GM18909 (cell line): ENCODE data around the gene ADAMTS9.

Source experiments
- ATAC-seq: cut with Tn5 transposase; IDR thresholded peaks from one replicate; pipeline ENCODE4 v1.9.1; 2021; ENCODE audit warnings: mild to moderate bottlenecking; ENCODE audit not compliant: unreplicated experiment, poor library complexity

Gene ADAMTS9

GRCh38 chr3:64685800-64686445, 1.9 kb downstream of the ADAMTS9 start:
- ATAC-seq: no peak

- no peak for ATAC-seq
Measured at GRCh38 chr3:64685331-64685799, 2.4 kb downstream of the ADAMTS9 start.

DNA sequence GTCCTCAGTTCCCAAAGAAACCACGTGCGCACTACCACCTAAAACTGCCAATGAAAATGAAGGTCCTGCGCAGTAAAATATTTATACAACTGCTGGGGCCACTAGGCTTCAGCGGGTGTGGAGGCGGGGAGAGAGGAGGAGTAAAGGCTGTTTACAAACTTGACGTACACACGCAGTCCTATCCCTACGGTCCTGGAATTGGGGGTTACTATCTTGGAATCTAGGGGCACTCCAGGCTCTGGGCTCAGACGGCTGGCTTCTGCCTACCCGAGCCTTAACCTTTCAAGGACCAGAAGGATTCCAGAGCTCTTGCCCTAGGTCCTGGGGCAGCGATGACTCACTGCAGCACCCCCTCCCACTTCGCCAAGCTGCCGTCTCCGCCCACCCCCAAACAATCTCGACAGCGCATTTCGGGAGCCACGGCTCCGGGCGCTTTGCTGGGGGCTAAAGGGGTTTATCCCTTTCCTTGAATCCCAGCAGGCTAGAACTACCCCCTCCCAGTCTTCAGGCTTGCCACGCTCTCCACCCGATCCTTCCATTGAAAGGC, 3.0 kb downstream of the ADAMTS9 start:
- no peak for ATAC-seq

DNA sequence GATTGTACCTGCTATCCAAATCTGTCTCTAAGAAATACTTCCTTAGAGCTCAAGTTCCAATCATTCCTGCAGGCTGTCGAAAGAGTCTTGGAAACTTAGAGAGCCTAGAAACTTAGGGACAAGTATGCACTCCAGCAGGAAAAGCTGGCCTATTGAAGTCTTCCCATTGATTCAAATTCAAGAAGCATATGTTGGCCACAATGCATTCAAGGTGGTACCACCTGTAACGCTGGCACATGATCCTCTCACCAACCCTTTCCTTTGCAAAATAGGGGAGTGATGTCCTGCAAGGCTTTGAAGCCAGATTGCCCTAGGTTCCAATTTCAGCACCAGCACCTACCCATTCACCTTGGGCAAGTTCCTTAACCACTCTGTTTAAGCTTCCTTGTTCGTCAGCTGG, 6.0 kb downstream of the ADAMTS9 start:
- ATAC-seq: no peak

GRCh38 chr3:64681015-64681414, 6.8 kb downstream of the ADAMTS9 start:
- no peak for ATAC-seq

- ATAC-seq: no peak
Measured at GRCh38 chr3:64680334-64680733, 7.5 kb downstream of the ADAMTS9 start.

GRCh38 chr3:64677961-64678716, 9.7 kb downstream of the ADAMTS9 start:
- ATAC-seq: no peak

GRCh38 chr3:64676831-64677230, 11.0 kb downstream of the ADAMTS9 start:
- no peak for ATAC-seq

DNA sequence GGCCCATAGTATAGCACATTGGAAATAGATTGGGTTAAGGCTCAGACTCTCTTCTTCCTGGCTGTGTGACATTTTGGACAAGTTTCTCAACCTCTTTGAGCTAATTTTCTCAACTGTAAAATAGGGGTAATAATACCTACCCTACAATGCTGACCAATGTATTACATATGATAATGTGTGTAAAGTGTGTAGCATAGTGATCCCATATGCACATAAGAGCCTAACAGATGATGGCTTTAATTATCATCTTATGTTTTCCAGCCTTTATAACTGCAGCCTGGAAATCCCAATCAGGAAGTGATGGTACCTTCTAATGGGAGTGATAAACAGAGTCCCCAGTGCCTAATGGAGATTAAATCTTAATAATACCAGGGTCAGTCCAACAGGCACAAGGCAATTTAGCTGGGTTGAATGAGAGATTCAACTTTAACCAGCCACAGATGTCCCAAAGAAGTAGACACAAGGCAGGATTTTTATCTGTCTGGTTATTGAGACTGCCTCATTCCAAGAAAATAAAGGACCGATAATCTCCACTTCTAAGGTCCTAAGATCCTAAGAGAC, 12.0 kb downstream of the ADAMTS9 start:
- ATAC-seq: no peak

DNA sequence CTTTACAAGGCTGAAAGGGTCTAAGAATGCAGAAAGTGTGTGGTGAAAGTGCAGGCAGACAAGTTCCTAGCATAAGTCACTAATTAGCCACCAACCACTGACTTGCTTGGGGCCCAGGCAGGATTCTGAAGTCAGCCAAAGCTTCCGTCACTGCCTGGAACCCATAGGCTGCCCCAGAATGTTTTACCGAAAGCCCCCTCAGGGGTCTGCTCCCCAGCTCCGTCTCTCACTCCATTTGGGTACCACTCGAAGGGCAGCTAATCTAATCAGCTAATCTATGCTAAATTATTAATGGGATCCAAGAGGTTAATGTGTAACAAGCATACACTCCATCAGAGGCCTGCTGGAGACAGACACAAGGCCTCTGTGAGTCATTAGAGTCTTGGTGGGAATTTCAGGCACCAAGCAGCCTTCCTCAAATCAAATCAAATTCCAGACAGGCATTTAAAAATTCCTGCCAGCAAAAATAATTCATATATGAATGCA, 13.2 kb downstream of the ADAMTS9 start:
- ATAC-seq: no peak

DNA sequence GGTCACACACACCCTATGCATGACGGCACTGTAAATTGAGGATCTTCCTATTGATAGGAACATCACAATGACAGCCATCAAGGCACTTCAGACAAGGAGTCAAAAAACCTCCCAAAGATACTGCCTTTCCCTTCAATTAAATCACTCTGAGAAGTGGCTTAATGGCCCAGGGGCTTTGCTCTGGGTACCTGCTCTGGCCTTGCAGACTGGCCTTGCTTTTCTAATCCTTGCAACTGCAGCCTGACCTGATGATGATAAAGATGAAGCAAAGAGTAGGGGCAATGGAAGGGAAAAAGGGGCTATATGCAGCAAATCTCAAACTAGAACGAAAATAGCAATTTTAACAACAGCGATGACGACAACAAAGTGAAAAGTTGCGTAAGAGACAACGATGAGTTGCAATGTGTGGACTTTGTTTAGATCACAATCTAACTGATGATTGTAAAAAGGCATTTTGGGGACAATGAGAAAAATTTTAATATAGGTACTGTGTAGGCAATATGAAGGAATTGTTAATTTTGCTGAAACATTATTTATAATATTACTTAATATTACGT, 14.6 kb downstream of the ADAMTS9 start:
- no peak for ATAC-seq

- no peak for ATAC-seq
Measured at GRCh38 chr3:64668582-64669510, 19.0 kb downstream of the ADAMTS9 start.

- ATAC-seq: no peak
Measured at GRCh38 chr3:64667887-64668581, 19.8 kb downstream of the ADAMTS9 start.

GRCh38 chr3:64667138-64667537, 20.7 kb downstream of the ADAMTS9 start:
- no peak for ATAC-seq

DNA sequence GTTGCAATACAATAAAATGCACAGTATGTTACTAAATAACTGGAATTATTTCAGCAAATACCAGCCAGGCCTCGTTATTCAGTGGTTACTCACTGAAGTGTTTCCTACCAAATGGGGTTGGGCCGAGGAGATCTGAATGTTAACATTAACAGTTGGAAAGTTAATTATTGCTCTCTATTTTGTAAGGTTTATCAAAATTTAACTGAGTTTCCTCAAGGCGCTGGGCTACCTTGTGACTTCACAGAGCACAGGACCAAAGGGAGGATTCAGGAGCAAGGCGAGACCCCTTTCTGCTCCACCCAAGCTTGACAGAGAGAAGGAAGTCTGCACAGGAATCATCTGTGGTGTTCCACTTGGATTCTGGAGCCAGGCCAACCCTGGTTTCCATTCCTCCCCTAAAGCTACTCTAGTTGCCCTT, 21.6 kb downstream of the ADAMTS9 start:
- ATAC-seq: no peak

DNA sequence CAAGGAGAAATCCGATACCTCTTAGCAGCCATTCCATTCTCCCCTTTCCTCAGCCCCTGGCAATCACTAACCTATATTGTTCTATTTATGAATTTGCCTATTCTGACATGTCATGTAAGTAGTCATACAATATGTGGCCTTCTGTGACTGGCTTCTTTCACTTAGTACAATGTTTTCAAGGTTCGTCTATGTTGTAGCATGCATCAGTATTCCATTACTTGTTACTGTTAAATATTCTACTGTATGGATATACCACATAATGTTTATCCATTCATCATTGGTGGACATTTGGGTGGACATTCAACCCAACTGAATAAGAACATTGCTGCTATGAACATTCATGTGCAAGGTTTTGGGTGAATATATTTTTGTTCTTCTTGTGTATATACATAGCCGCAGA, 23.4 kb downstream of the ADAMTS9 start:
- ATAC-seq: no peak

DNA sequence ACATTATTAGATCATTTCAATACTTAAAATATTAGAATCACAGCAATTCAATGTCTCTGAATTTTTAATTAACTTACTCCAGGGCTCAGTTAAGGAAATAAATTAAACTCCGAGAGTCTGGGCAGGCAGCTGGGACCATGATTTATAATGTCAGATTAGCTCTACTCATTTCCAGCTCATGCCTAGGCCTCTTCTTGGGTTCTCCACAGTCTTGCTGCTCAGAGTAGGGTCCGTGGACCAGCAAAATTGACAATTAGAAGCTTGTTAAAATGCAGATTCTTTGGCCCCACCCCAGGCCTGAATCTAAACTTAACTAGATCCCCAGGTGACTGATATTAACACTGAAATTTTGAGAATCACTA, 28.2 kb downstream of the ADAMTS9 start:
- ATAC-seq: no peak

- ATAC-seq: no peak
Measured at GRCh38 chr3:64658001-64658400, 29.8 kb downstream of the ADAMTS9 start.

- no peak for ATAC-seq
Measured at GRCh38 chr3:64656544-64656943, 31.3 kb downstream of the ADAMTS9 start.
